ENCODE measurements around the gene NHERF1.

- TF ChIP-seq POLR2A (IDR thresholded peaks at IDR 0.05; ENCODE audit: low read length) (no peak), GATA1 (IDR thresholded peaks at IDR 0.05; ENCODE audit: low read depth, low read length) (no peak)
These were observed 37.5 kb downstream of the NHERF1 start for GRCh38 chr17:74785981-74786360.
